KMS-11 (cell line): Measurements from ENCODE around the gene AXIN1.

Source experiments
- H2AFZ ChIP-seq: fragments of 200-600 bp; sonication (generic); 2 replicates; pipeline ENCODE4 v1.6.1; 2016; ENCODE audit warnings: antibody characterized with exemption, mixed run types, low read depth
- H3K27ac ChIP-seq: fragments of 200-600 bp; sonication (generic); 2 replicates; pipeline ENCODE4 v1.6.1; 2016; ENCODE audit warnings: mild to moderate bottlenecking, mixed run types
- H3K27me3 ChIP-seq: fragments of 200-600 bp; sonication (generic); 2 replicates; pipeline ENCODE4 v1.6.1; 2017; ENCODE audit warnings: mild to moderate bottlenecking, low read depth, mixed run types, moderate library complexity; ENCODE audit not compliant: insufficient read depth
- H3K36me3 ChIP-seq: fragments of 200-600 bp; sonication (generic); 2 replicates; pipeline ENCODE4 v1.6.1; 2017; ENCODE audit warnings: mild to moderate bottlenecking, mixed run types; ENCODE audit not compliant: insufficient read depth
- H3K4me1 ChIP-seq: fragments of 200-600 bp; sonication (generic); 2 replicates; pipeline ENCODE4 v1.6.1; 2016; ENCODE audit warnings: mild to moderate bottlenecking, low read depth, mixed run types; ENCODE audit not compliant: poor library complexity, severe bottlenecking
- H3K4me2 ChIP-seq: fragments of 200-600 bp; sonication (generic); 2 replicates; pipeline ENCODE4 v1.7.0; 2016; ENCODE audit warnings: mild to moderate bottlenecking, mixed run types
- H3K4me3 ChIP-seq: fragments of 200-600 bp; sonication (generic); IDR thresholded peaks from 2 replicates; pipeline ENCODE4 v1.6.1; 2017; ENCODE audit warnings: low read depth, low read length, mixed read lengths; ENCODE audit not compliant: insufficient read depth
- H3K79me2 ChIP-seq: fragments of 200-600 bp; sonication (generic); 2 replicates; pipeline ENCODE4 v1.6.1; 2016; ENCODE audit warnings: low read depth, mixed run types; ENCODE audit not compliant: insufficient read depth
- H3K9ac ChIP-seq: fragments of 200-600 bp; sonication (generic); 2 replicates; pipeline ENCODE4 v1.6.1; 2016; ENCODE audit warnings: mild to moderate bottlenecking, mixed run types
- H4K20me1 ChIP-seq: fragments of 200-600 bp; sonication (generic); 2 replicates; pipeline ENCODE4 v1.6.1; 2016; ENCODE audit warnings: mild to moderate bottlenecking, mixed run types; ENCODE audit not compliant: insufficient read depth
- TF ChIP-seq, protein P1 (sequence below): fragments of 200-600 bp; sonication (generic); conservative IDR thresholded peaks from 2 replicates; pipeline ENCODE4 v1.6.1; 2017; ENCODE audit warnings: low read depth, mild to moderate bottlenecking, antibody characterized with exemption, low read length, moderate library complexity, mixed read lengths

The AXIN1 gene

DNA sequence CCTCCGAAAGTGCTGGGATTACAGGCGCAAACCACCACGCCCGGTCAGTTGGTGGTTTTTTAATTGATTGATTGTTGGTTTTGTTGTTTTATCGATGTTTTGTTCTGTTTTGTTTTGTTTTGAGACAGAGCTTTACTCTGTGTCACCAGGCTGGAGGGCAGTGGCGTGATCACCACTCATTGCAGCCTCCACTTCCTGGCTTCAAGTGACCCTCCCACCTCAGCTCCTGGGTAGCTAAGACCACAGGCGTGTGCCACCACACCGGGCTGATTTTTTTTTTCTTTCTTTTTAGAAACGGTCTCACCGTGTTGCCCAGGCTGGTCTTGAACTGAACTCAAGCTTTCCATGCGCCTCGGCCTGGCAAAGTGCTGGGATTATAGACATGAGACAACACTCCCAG lies 105.5 kb downstream of the AXIN1 start:
- H3K4me2 ChIP-seq, result no peak overlapping the region
- no peak overlapping the region for H3K27ac ChIP-seq
- H3K9ac ChIP-seq, result no peak overlapping the region
- TF ChIP-seq, protein P1, sequence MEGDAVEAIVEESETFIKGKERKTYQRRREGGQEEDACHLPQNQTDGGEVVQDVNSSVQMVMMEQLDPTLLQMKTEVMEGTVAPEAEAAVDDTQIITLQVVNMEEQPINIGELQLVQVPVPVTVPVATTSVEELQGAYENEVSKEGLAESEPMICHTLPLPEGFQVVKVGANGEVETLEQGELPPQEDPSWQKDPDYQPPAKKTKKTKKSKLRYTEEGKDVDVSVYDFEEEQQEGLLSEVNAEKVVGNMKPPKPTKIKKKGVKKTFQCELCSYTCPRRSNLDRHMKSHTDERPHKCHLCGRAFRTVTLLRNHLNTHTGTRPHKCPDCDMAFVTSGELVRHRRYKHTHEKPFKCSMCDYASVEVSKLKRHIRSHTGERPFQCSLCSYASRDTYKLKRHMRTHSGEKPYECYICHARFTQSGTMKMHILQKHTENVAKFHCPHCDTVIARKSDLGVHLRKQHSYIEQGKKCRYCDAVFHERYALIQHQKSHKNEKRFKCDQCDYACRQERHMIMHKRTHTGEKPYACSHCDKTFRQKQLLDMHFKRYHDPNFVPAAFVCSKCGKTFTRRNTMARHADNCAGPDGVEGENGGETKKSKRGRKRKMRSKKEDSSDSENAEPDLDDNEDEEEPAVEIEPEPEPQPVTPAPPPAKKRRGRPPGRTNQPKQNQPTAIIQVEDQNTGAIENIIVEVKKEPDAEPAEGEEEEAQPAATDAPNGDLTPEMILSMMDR, result no peak
- H2AFZ ChIP-seq, result no peak overlapping the region
- no peaks in the 10 kb centered on the region for H3K27me3 ChIP-seq
- H3K4me3 ChIP-seq, result no peak overlapping the region
- H3K4me1 ChIP-seq, result no peaks in the 10 kb centered on the region
- H4K20me1 ChIP-seq, result no peaks in the 10 kb centered on the region
- H3K36me3 ChIP-seq, result no peaks in the 10 kb centered on the region
- H3K79me2 ChIP-seq, result no peaks in the 10 kb centered on the region

DNA sequence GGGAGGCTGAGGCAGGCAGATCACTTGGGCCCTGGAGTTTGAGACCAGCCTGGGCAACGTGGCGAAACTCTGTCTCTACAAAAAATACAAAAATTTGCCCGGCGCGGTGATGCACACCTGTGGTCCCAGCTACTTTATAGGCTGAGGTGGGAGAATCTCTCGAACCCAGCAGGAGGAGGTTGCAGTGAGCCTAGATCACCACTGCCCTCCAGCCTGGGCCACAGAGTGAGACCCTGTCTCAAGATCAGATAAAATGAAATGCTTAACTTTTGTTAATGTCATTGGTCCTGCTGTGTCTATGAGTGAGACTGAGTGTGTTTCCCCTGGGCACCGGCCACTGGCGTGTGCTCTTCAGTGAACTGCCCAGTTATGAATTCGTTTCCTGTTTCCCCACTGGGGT lies 107.4 kb downstream of the AXIN1 start:
- Histone ChIP-seq H3K36me3 (no peaks in the 10 kb centered on the region), H3K27ac (no peak overlapping the region), H3K27me3 (no peaks in the 10 kb centered on the region), H2AFZ (no peak overlapping the region), H3K4me2 (no peak overlapping the region), H3K4me3 (no peak overlapping the region), H3K79me2 (no peaks in the 10 kb centered on the region), H4K20me1 (no peaks in the 10 kb centered on the region), H3K4me1 (peaks cover 9% of the 10 kb centered on the region), H3K9ac (no peak overlapping the region)
- TF ChIP-seq, protein P1, result no peak

DNA sequence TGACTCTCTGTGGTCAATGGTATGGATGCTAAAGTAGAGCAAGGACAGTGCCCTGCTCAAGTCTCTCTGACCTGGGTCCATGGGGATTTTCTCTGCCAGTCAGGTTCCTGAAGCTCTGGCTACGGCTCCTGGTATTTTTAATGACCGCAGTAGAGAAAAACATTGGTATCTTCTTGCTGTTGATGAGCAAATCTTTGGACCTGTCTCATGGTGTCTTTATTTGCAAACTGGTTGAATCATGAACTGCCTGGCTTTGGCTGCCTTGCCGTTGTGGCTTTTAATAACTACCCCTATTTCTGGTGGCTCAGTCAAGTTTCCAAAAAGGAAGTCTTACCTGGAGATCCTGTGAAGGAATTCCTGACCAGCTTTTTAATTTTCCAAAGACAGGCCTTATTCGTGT lies 109.2 kb downstream of the AXIN1 start:
- Histone ChIP-seq H4K20me1 (no peaks in the 10 kb centered on the region), H3K4me1 (peaks cover 19% of the 10 kb centered on the region), H3K4me2 (no peak overlapping the region), H3K27me3 (no peaks in the 10 kb centered on the region), H3K27ac (no peak overlapping the region), H3K79me2 (no peaks in the 10 kb centered on the region), H3K9ac (no peak overlapping the region), H3K4me3 (no peak overlapping the region), H2AFZ (no peak overlapping the region), H3K36me3 (no peaks in the 10 kb centered on the region)
- TF ChIP-seq, protein P1, result no peak

DNA sequence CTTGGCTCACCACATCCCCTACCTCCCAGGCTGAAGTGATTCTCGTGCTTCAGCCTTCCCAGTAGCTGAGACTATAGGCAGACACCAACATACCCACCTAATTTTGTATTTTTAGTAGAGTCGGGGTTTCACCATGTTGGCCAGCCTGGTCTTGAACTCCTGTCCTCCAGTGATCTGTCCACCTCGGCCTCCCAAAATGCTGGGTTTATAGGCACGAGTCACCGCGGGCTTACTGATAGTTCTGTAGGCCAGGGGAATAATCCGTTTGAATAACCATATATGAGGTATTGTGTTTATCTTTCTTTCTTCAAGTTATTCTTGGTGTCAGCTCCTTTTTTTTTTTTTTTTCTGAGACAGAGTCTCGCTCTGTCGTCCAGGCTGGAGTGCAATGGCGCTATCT lies 110.2 kb downstream of the AXIN1 start:
- no peak overlapping the region for H2AFZ ChIP-seq
- H3K27ac ChIP-seq, result no peak overlapping the region
- H3K9ac ChIP-seq, result no peak overlapping the region
- H3K4me2 ChIP-seq, result no peak overlapping the region
- no peaks in the 10 kb centered on the region for H3K79me2 ChIP-seq
- H4K20me1 ChIP-seq, result no peaks in the 10 kb centered on the region
- peaks cover 19% of the 10 kb centered on the region for H3K4me1 ChIP-seq
- TF ChIP-seq, protein P1, result no peak
- H3K36me3 ChIP-seq, result no peaks in the 10 kb centered on the region
- H3K4me3 ChIP-seq, result no peak overlapping the region
- H3K27me3 ChIP-seq, result no peaks in the 10 kb centered on the region
